Gastrocnemius medialis (tissue), 4 donors: ENCODE measurements around the gene WDR13.

Experiments
- POLR2A ChIP-seq, 2 donors: fragments of 450-650 bp; IDR thresholded peaks; one replicate each; pipeline ENCODE4 v1.6.1; 2017; ENCODE audit warnings: antibody characterized with exemption in 2 of 2, mild to moderate bottlenecking in 2 of 2, moderate library complexity in 2 of 2
- TF ChIP-seq, protein P1 (sequence below), 5 experiments: fragments of 450-650 bp in 3 of 5; fragments of 200-600 bp in 2 of 5; sonication (generic) in 2 of 5; IDR thresholded peaks in 4 of 5; conservative IDR thresholded peaks in 1 of 5; 1 replicate in 4 of 5; 2 replicates in 1 of 5; pipeline ENCODE4 v1.5.1; 2016 to 2019; ENCODE audit warnings: antibody characterized with exemption in 5 of 5, mild to moderate bottlenecking in 3 of 5, moderate library complexity in 3 of 5

DNA sequence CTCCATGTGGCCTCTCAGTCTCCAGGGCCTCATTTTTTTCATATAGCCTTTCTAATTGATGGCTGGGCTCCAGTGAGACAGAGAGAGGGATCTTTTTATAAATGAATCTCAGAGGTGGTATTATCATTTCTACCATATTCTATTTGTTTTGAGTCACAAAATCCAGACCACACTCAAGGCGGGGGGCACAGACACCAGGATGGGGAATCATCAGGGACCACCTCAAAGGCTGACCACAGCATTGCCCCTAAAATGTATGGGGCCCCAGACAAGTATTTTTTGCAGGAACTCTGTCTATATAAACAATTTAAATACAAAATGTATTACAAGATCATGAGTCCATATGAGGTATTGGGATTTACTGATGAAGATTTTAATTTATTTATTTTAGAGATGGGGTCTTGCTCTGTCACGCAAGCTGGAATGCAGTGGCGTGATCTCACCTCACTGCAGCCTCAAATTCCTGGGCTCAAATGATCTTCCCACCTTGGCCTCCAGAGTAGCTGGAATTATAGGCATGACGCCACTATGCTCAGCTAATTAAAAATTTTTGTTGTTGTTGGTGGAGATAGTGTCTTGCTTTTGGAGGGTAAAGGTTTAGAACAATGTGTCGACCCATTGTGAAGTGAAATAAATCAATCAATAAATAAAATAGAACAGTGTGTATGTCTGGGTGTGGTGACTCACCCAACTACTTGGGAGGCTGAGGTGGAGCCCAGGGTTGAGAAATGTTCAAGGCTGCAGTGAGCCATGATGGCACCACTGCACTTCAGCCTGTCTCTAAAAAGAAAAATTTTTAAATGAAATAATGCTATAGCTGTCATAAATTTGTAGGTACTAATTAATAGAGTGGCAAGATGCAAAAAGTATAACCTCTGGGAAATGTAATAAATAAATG is 29.4 kb downstream of the WDR13 start:
- TF ChIP-seq, protein P1, sequence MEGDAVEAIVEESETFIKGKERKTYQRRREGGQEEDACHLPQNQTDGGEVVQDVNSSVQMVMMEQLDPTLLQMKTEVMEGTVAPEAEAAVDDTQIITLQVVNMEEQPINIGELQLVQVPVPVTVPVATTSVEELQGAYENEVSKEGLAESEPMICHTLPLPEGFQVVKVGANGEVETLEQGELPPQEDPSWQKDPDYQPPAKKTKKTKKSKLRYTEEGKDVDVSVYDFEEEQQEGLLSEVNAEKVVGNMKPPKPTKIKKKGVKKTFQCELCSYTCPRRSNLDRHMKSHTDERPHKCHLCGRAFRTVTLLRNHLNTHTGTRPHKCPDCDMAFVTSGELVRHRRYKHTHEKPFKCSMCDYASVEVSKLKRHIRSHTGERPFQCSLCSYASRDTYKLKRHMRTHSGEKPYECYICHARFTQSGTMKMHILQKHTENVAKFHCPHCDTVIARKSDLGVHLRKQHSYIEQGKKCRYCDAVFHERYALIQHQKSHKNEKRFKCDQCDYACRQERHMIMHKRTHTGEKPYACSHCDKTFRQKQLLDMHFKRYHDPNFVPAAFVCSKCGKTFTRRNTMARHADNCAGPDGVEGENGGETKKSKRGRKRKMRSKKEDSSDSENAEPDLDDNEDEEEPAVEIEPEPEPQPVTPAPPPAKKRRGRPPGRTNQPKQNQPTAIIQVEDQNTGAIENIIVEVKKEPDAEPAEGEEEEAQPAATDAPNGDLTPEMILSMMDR (IDR thresholded peaks at IDR 0.05 in 4 of 5, conservative IDR thresholded peaks at IDR 0.05 in 1 of 5): no peak
- TF ChIP-seq POLR2A (IDR thresholded peaks at IDR 0.05): no peak
